GM19238 (cell line): ENCODE measurements around the gene RNF214.
"Not testable (repeated sequence)": the region's sequence is repeated elsewhere in the genome, so short reads cannot be mapped to it uniquely, and the experiment has no call there.

Experiments
- DNase-seq: peaks from one replicate; pipeline ENCODE4 v3.0.0; 2011; ENCODE audit warnings: low spot score; ENCODE audit not compliant: insufficient read length

RNF214 gene

DNA sequence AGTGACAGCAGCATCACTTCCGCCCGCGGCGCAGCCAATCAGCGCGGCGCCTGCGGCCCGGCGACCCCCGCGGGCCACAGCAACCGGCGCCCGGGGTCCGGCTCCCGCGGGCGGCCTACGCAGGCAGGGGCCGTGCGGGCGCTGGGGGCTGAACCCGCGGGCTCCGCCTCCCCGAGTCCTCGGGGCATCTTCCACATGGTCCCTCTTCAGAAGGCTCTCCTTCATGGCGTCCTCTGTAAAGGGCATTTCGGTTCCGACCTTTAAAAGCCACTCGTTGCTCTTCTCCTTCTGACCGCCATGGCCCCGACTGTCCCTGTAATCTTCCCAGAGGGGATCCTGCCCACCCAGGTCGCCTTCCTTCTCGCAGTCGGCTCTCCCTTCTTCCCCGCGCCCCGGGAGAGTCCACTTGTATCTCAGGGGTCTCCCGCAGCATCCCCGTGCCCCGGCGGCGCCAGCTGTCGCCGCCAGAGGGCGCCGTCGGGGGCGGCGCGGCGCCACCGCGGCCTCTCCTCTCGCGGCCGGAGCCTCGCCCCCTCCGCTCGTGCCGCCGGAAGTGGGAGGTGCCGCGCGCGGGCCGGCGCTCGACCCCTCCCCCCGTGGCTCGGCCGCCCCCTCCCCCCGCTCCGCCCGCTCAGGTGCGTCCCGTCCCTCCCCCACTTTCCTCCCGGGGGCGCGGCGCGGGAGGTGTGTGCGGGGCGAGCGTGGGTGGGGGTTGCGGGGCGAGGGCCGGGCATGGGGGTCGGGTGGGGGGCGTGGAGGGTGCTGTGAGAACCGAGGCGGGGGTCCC lies at the start of gene RNF214:
Gene RNF214, plus strand, starts transcription at position 580 of the 787 bp plus-strand sequence. CDS start 1,602 bp downstream, outside the sequence.
- DNase-seq: peak; percentile 97

DNA sequence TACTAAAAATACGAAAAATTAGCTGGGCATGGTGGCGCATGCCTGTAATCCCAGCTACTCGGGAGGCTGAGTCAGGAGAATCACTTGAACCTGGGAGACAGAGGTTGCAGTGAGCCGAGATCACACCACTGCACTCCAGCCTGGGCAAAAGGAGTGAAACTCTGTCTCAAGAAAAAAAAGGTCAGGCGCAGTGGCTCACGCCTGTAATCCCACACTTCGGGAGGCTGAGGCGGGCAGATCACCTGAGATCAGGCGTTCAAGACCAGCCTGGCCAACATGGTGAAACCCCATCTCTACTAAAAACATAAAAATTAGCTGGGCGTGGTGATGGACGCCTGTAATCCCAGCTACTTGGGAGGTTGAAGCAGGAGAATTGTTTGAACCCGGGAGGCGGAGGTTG lies 49.3 kb upstream of the RNF214 start:
- DNase-seq: not testable (repeated sequence)

DNA sequence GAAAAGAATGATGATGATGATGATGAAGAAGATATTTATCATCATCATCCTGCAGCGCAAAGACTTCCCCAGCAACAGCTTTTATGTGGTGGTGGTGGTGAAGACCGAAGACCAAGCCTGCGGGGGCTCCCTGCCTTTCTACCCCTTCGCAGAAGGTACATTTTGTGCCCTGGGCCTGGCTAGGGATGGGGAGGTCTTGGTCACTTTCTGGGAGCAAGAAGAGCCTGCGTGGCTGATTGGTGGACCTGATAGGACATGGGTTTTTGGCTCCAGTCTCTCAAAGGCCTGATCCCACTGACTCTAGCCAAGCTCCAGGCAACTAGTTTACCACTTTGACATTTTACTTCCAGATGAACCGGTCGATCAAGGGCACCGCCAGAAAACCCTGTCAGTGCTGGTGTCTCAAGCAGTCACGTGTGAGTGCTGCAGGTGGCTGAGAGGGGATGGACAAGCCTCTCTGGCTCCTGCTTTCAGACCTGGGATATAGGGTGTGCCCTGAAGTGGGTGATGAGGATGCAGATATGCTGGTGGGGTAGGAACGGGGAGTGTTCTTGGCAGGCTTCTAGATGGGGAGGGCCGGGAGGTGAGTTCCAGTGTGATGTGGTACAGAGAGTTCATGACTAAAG lies 48.6 kb upstream of the RNF214 start:
- DNase-seq: no peak

DNA sequence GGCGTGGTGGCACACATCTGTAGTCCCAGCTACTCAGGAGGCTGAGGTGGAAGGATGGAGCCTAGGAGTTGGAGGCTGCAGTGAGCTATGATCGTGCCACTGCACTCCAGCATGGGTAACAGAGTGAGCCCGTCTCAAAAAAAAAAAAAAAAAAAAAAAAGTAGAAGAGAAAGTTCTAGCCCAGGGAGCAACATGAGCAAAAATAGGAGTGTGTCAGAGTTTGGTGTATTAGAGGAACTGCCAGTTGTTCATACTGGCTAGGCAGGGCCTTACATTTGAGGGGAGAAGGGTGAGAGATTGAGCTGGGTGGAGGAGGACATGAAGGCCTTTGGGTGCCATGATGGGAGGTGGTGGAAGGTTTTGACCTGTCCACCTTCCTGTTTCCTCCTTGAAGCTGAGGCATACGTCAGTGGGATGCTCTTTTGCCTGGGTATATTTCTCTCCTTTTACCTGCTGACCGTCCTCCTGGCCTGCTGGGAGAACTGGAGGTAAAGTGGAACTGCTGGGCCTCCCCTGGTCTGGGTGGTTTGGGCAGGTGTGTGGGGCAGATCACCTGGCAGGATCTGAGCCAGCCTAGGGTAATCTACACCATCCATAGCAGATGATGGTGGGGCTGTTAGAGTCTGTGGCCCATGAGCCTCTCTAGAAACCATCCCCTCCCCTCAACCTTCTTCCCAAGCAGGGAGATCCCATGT lies 46.6 kb upstream of the RNF214 start:
- DNase-seq: no peak

DNA sequence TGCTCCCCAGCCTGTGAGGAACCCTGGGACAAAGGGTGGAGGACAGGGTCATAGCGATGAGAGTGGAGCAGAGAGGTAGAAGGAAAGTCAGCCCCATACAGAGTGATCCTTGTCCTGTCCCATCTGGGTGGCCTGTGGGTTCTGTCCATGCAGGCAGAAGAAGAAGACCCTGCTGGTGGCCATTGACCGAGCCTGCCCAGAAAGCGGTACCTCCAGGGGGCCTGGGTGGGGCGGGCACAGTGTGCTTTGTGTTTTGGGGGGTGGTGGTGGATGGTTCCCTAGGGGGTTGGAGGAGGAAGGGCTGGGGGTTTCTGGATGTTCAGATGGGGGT lies 46.1 kb upstream of the RNF214 start:
- DNase-seq: no peak

DNA sequence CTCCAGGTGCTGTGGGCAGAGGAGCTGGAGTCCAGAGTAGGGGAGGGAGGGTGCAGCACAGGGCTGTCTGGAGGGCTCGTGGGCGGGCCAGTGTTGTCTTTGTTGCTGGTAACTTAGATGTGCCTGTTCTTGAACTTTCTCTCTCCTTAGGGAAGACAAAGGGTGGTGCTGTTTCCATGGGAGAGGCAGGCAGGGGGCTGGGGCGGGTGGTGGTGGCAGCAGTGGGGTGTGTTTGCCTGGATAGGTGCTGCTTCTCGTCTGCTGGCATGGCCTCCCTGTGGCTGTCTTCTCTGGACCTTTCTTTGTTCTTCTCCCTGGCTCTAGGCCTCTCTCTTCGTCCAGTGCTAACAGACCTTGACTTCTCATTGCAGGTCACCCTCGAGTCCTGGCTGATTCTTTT lies 45.5 kb upstream of the RNF214 start:
- DNase-seq: no peak

DNA sequence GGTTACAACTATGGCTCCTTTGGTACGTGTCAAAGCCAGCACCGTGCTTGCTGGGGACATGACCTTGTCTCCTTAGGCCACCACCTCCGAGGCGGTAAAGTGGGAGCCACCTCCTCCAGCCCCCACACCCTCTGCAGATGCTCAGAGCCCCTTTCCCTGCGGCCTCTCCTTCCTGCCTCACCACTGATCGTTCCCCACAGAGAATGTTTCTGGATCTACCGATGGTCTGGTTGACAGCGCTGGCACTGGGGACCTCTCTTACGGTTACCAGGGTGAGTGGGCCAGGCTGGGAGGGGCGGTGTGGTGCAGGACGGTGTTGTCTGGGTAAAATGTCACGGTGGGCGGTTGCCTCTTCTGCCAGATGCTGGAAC lies 45.1 kb upstream of the RNF214 start:
- no peak for DNase-seq

DNA sequence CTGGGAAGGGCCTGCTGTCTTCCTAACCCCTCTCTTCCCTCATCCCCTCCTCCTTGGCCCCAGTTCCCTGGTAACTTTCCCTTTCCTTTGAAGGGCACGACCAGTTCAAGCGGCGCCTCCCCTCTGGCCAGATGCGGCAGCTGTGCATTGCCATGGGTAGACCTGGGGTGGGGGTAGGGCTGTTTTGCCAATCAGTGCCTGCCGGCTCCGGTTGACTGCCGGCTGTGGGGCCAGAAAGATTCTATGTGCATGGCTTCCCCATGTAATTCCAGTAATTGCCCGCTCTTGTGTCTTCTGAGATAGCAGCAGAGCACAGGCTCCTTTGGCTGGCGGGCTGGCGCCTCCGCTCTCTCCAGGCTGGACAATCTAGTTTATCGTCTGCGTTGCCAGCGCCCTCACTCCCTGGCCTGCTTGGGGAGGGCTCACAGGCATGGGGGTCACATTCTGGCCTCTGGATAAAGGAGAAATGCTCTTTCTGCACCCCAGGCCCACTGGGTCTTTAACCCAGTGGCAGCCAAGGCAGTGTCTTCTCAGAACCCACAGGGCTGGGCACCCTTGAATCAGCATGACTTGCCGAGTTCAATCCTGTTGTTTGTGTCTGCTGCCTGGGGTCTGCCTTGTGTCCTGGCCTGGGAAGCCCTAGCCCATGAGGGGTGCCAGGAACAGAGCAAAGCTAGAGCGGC lies 44.5 kb upstream of the RNF214 start:
- no peak for DNase-seq

DNA sequence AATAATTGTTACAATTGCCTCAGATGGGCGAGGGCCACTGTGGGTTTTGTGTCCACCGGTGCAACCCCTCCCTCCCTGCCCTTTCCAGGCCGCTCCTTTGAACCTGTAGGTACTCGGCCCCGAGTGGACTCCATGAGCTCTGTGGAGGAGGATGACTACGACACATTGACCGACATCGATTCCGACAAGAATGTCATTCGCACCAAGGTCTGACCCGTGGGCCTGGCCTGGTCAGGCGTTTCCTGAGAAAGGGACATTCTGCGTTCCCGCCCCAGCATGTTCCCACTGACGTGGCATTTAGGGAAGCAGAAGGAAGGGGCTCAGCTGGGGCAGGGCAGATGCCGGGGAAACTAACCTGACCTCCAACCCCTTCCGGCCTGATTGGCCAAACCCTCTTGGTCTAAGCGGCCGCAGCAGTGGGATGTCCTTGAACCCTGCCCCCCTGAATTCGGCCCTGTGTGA lies 43.8 kb upstream of the RNF214 start:
- no peak for DNase-seq

DNA sequence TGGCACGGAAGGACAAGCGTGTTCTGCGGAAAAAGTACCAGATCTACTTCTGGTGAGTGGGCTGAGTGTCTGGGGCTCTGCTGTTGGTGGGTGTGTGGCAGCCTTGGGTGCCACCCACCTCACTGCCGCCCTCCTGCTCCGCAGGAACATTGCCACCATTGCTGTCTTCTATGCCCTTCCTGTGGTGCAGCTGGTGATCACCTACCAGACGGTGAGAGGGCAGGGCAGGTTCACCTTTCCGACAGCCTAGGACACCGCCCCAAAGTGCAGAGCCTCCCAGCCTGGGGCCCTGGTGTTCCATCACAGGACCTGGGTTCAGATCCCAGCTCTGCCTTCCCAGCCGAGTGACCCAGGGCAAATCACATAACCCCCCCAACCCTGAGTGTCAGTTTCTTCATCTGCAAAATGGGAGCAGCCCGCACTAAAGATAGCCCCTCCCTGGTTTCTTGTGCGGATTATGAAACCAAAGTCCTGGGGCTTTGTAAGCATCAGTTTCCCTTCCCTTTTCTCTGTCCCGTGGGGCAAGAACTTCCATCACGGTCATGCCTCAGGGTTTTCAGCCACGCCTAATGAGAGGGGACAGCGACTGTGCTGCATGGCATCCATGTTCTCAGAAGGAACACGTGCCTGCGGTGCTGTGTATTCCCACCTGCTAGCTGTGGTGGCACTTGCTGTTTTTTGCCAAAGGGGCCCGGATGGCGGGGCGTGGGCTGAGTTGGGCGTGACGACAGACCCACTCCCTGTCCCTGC lies 43.1 kb upstream of the RNF214 start:
- DNase-seq: no peak

DNA sequence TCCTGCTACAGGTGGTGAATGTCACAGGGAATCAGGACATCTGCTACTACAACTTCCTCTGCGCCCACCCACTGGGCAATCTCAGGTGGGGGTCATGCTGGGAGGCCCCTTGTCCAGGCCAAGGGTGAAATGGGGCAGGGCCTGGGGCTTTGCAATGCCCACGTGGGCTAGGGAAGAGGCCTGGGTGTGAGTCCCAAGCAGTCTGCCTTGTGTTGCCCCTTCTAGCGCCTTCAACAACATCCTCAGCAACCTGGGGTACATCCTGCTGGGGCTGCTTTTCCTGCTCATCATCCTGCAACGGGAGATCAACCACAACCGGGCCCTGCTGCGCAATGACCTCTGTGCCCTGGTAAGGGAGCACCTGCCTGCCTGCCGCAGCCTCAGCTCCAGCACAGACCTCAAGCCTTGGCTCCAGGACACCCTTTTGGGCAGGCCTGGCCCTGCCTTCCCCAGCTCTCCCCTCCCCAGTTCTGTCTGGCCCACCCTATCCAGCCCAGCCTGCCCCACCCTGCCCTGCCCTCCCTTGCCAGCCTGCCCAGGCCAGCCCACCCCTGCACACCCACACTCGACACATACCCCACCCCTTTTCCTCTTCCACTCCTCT lies 42.4 kb upstream of the RNF214 start:
- DNase-seq: no peak

DNA sequence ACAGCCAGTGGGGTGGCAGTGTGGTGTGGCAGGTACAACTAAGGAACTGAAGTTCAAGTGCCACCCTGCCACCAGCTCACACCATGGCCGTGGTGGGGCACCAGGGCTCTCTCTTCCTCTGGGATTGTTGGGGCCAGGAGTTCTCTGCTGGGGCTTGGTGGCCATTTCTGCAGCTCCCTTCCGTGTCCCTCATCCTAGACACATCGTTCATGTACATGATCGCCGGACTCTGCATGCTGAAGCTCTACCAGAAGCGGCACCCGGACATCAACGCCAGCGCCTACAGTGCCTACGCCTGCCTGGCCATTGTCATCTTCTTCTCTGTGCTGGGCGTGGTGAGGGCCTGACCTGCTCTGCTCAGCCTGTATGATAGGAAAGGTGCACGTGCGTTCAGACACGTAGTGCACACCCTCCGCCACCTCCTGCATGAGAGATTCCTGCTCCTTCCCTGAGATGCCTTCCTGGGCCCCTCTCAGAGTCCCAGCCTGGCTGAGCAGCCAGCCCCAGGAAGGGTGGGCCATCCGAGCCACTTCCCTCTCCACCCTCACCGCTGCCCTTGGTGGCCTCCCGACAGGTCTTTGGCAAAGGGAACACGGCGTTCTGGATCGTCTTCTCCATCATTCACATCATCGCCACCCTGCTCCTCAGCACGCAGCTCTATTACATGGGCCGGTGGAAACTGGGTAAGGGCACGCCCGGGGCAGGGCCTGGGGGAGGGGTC lies 40.6 kb upstream of the RNF214 start:
- DNase-seq: no peak

DNA sequence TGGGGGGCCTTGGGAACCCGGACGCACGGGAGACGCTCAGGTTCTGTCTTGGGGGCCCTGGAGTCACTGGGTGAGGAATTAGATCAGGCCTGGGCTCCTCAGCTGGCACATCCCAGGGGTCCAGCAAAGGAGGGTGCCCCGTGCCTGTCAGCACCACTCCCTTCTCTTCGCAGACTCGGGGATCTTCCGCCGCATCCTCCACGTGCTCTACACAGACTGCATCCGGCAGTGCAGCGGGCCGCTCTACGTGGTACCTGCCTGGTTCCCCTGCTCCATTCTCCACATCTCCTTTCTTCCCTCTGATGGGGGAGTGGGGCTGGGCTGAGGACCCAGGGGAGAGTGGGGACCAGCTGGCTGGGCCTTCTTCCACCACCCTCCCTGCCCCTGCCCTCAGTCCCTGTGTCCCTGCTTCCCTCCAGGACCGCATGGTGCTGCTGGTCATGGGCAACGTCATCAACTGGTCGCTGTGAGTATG lies 40.0 kb upstream of the RNF214 start:
- DNase-seq: no peak

DNA sequence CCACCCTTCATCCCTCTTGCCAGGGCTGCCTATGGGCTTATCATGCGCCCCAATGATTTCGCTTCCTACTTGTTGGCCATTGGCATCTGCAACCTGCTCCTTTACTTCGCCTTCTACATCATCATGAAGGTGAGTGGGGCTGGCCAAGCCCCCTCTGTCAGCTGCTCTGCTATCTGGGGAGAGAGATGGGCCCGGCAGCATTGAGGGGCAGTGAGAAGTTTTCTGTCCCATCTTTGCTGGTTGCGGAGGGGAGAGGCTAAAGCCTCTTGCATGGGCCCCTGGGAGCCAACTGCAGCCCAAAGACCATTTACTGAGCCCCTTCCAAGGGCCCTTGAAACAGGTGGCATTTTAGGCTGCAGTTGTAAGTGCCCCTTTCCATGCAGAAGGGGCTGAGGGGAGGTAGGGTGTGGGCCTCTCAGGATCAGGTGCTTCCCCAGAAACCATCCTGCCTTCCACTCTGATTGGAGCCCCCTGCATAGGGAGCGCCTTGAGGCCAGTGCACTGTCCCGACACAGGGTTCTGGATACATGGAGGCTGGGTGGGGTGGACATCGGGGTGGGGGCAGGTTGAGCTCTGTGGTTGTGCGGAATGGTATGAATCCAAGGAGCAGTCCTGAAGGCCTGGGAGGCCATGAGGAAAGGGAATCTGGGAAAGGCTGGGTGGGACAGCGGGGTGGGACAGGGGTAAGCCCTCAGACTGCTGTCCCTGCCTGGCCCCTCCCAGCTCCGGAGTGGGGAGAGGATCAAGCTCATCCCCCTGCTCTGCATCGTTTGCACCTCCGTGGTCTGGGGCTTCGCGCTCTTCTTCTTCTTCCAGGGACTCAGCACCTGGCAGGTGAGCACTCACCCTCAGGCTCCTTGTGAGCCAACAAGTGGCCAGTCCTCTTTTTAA lies 39.1 kb upstream of the RNF214 start:
- no peak for DNase-seq

DNA sequence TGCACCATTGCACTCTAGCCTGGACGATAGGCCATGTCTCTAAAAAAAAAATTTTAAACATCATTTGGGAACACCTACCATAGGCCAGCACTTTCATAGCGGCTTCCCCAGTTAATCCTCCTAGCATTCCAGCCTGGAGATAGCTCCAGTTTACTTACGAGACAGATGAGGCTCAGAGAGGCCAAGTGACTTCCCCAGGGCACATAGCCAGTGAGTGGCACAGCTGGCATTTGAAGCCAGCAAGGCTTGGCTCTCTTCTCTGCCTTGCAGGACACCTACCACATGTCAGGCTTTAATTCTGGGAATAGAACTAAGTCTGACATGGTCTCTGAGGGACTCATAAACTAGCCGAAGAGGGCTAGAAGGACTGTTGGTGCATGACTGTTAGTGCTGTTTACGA lies 38.2 kb upstream of the RNF214 start:
- no peak for DNase-seq

DNA sequence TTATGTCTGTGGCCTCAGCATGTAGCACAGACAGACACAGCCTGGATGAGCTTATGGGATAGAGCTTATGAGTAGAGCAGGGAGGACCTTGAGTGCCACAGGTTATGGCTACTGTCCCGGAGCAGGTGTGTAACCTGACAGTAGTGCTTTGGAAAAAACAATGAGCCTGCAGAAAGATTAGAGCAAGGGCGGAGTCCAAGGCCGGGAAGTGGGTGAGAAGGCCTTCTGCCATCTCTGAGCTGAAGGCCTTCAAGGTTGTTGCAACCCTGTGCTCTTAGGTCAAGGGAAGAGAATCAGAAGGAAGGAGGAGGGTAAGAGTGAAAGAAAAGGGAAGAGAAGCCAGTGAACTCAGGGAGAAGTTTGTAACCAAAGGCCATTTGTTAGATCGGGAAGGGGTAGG lies 37.2 kb upstream of the RNF214 start:
- no peak for DNase-seq

DNA sequence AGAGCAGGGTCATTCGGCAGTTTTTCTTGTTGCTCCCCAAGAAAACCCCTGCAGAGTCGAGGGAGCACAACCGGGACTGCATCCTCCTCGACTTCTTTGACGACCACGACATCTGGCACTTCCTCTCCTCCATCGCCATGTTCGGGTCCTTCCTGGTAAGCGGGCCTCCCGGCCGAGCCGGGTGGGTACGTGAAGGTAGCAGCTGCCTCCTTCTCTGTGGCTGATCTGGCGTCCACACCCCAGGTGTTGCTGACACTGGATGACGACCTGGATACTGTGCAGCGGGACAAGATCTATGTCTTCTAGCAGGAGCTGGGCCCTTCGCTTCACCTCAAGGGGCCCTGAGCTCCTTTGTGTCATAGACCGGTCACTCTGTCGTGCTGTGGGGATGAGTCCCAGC lies 36.7 kb upstream of the RNF214 start:
- no peak for DNase-seq

DNA sequence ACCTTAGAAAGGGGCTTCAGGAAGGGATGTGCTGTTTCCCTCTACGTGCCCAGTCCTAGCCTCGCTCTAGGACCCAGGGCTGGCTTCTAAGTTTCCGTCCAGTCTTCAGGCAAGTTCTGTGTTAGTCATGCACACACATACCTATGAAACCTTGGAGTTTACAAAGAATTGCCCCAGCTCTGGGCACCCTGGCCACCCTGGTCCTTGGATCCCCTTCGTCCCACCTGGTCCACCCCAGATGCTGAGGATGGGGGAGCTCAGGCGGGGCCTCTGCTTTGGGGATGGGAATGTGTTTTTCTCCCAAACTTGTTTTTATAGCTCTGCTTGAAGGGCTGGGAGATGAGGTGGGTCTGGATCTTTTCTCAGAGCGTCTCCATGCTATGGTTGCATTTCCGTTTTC lies 35.5 kb upstream of the RNF214 start:
- DNase-seq: no peak
